ENCODE measurements around the gene BZW1.

GRCh38 chr2:200810998-200811332 is 745 bp upstream of the BZW1 start:
- TF ChIP-seq ZNF830 (tag by site-specific recombination; IDR thresholded peaks at IDR 0.05; ENCODE audit: low read depth) (no peak), CTCF (tag by site-specific recombination; IDR thresholded peaks at IDR 0.05) (no peak), ZNF155 (tag by site-specific recombination; IDR thresholded peaks at IDR 0.05) (no peak), SALL2 (tag by site-specific recombination; IDR thresholded peaks at IDR 0.05; ENCODE audit: borderline replicate concordance) (no peak), ZNF302 (tag by site-specific recombination; IDR thresholded peaks at IDR 0.05; ENCODE audit: low read depth) (no peak), SETDB1 (IDR thresholded peaks at IDR 0.05; ENCODE audit: insufficient read length, low read length) (no peak), ZNF549 (tag by site-specific recombination; IDR thresholded peaks at IDR 0.05) (no peak), REST (tag by site-specific recombination; IDR thresholded peaks at IDR 0.05) (no peak), PBX3 (CRISPR knock-in tag; IDR thresholded peaks at IDR 0.05) (no peak), ZNF670 (tag by site-specific recombination; IDR thresholded peaks at IDR 0.05; ENCODE audit: low read depth) (no peak), ZFP37 (tag by site-specific recombination; IDR thresholded peaks at IDR 0.05) (no peak), ZNF76 (tag by site-specific recombination; IDR thresholded peaks at IDR 0.05; ENCODE audit: borderline replicate concordance, low read depth) (no peak)

Data from HEK293 (cell line).